Endothelial cell of umbilical vein (primary cell): ENCODE data around the gene TBX5. TPM values are rescaled to one million over a fixed set of nuclear protein-coding genes. Genes with fewer than 3 reads are reported as not detected.

Experiments
- BruUV-seq: library from RNA; stranded (reverse); fragments of 400-500 nt; replicated peaks from 2 replicates; lab custom pipeline; 2021; lab: Mats Ljungman, UMichigan
- CTCF ChIA-PET: fragments of 300-600, 350-600 bp; sonication (Branson Sonifier 250); formaldehyde crosslinking; loops from one replicate; lab custom pipeline; 2021; ENCODE audit warnings: antibody characterized with exemption, inconsistent platforms; lab: Charles Lee
- POLR2A ChIA-PET: fragments of 300-600, 350-600 bp; sonication (Branson Sonifier 250); formaldehyde crosslinking; loops from one replicate; lab custom pipeline; 2021; ENCODE audit warnings: antibody characterized with exemption, inconsistent platforms; lab: Charles Lee
- DNase-seq: peaks from one replicate; pipeline ENCODE4 v3.0.0-alpha.2; 2011; ENCODE audit warnings: low read depth, low spot score
- FAIRE-seq: peaks from 2 replicates; lab custom pipeline; 2011; peaks lifted over from hg19 to GRCh38; lab: Jason Lieb, UNC
- H2AFZ ChIP-seq: 2 replicates; pipeline ENCODE4 v1.6.0; 2012; ENCODE audit warnings: low read depth, low read length, control low read depth, inconsistent platforms
- H3K27ac ChIP-seq: 2 replicates; pipeline ENCODE4 v1.5.1; 2011; ENCODE audit warnings: low read depth, mild to moderate bottlenecking, control low read depth, low read length, moderate library complexity; ENCODE audit not compliant: insufficient read depth
- H3K27me3 ChIP-seq, 2 experiments: 2 replicates each; pipeline versions ENCODE4 v1.6.0 to v1.6.1; 2011; ENCODE audit warnings: low read length in 2 of 2, mixed read lengths in 1 of 2; ENCODE audit not compliant: control insufficient read depth in 2 of 2, insufficient read depth in 2 of 2
- H3K36me3 ChIP-seq, 2 experiments: 2 replicates in 1 of 2; 3 replicates in 1 of 2; pipeline ENCODE4 v1.5.1; 2011; ENCODE audit warnings: low read length in 2 of 2, mild to moderate bottlenecking in 1 of 2, moderate library complexity in 1 of 2; ENCODE audit not compliant: control insufficient read depth in 2 of 2, insufficient read depth in 2 of 2; ENCODE audit errors: extremely low read depth in 1 of 2
- H3K4me1 ChIP-seq: 3 replicates; pipeline ENCODE4 v1.5.1; 2011; ENCODE audit warnings: mild to moderate bottlenecking, low read length; ENCODE audit not compliant: control insufficient read depth, insufficient read depth; ENCODE audit errors: extremely low read depth
- H3K4me2 ChIP-seq: 2 replicates; pipeline ENCODE4 v1.6.1; 2011; ENCODE audit warnings: low read length, control low read depth, mixed read lengths; ENCODE audit not compliant: insufficient read depth
- H3K4me3 ChIP-seq, 3 experiments: fragments of 200-600 bp in 1 of 3; sonication (generic), shearing (Covaris generic) in 1 of 3; replicated peaks in 1 of 3; 2 replicates each; pipeline ENCODE4 v1.5.1; 2011 to 2016; ENCODE audit warnings: control low read depth in 3 of 3, low read length in 3 of 3, mild to moderate bottlenecking in 2 of 3, inconsistent platforms in 1 of 3, low read depth in 1 of 3, moderate library complexity in 1 of 3; ENCODE audit not compliant: insufficient read depth in 1 of 3
- H3K79me2 ChIP-seq: 2 replicates; pipeline ENCODE4 v1.6.0; 2012; ENCODE audit warnings: low read length, inconsistent platforms; ENCODE audit not compliant: control insufficient read depth, insufficient read depth
- H3K9ac ChIP-seq: replicated peaks from 2 replicates; pipeline ENCODE3; 2011; ENCODE audit warnings: low read length, control low read depth; ENCODE audit not compliant: insufficient read depth; ENCODE audit errors: extremely low read depth
- H3K9me1 ChIP-seq: replicated peaks from 3 replicates; pipeline ENCODE4 v1.6.0; 2011; ENCODE audit warnings: mild to moderate bottlenecking, low read length; ENCODE audit not compliant: control insufficient read depth, insufficient read depth; ENCODE audit errors: extremely low read depth
- H3K9me3 ChIP-seq: replicated peaks from 2 replicates; pipeline ENCODE4 v1.5.1; 2012; ENCODE audit warnings: low read length, inconsistent platforms; ENCODE audit not compliant: control insufficient read depth, insufficient read depth
- H4K20me1 ChIP-seq: replicated peaks from 2 replicates; pipeline ENCODE3; 2011; ENCODE audit warnings: mild to moderate bottlenecking, low read length; ENCODE audit not compliant: control insufficient read depth, insufficient read depth; ENCODE audit errors: extremely low read depth
- CTCF ChIP-seq, 2 donors: IDR thresholded peaks; 1 replicate in 1 of 2; 2 replicates in 1 of 2; pipeline ENCODE4 v1.5.1; 2011; ENCODE audit warnings: low read length in 2 of 2, mild to moderate bottlenecking in 2 of 2, moderate library complexity in 2 of 2, control low read depth in 1 of 2, inconsistent platforms in 1 of 2, low read depth in 1 of 2; ENCODE audit not compliant: insufficient read depth in 1 of 2; ENCODE audit errors: extremely low read depth in 1 of 2
- EZH2 ChIP-seq: IDR thresholded peaks from 2 replicates; pipeline ENCODE4 v1.6.1; 2012; ENCODE audit warnings: borderline replicate concordance, low read depth, mild to moderate bottlenecking, moderate library complexity, low read length, inconsistent platforms; ENCODE audit not compliant: severe bottlenecking
- FOS ChIP-seq: IDR thresholded peaks from 2 replicates; pipeline ENCODE4 v1.6.1; 2011; ENCODE audit warnings: mild to moderate bottlenecking, low read length, moderate library complexity, borderline replicate concordance; ENCODE audit not compliant: insufficient read depth
- GATA2 ChIP-seq: IDR thresholded peaks from 2 replicates; pipeline ENCODE4 v1.7.0; 2011; ENCODE audit warnings: low read depth, mild to moderate bottlenecking, moderate library complexity, mixed read lengths, low read length; ENCODE audit not compliant: insufficient read length, insufficient read depth
- JUN ChIP-seq: IDR thresholded peaks from 2 replicates; pipeline ENCODE4 v1.6.1; 2011; ENCODE audit warnings: borderline replicate concordance, low read depth; ENCODE audit not compliant: insufficient read length, insufficient read depth
- MAX ChIP-seq: IDR thresholded peaks from 2 replicates; pipeline ENCODE4 v1.6.1; 2011; ENCODE audit not compliant: insufficient read depth, insufficient read length
- MYC ChIP-seq: IDR thresholded peaks from one replicate; pipeline ENCODE4 v1.6.1; 2011; ENCODE audit warnings: mild to moderate bottlenecking, low read depth, low read length
- POLR2A ChIP-seq: IDR thresholded peaks from 2 replicates; pipeline ENCODE4 v1.6.1; 2012; ENCODE audit warnings: low read depth, mild to moderate bottlenecking, control low read depth, low read length
- POLR2AphosphoS5 ChIP-seq: IDR thresholded peaks from 2 replicates; pipeline ENCODE4 v1.6.1; 2012; ENCODE audit warnings: low read depth, mild to moderate bottlenecking, control low read depth, low read length, moderate library complexity; ENCODE audit not compliant: insufficient read depth
- dilution Hi-C: fragments of 300-500 bp; cut with MboI; formaldehyde crosslinking; loops from one replicate; pipeline ENCODE4 v1.15.0; 2019; ENCODE audit warnings: low sequenced_read_pairs; ENCODE audit not compliant: extremely low pct_ligation_motif_present
- intact Hi-C: fragments of 100-400 bp; cut with micrococcal nuclease; formaldehyde crosslinking; loops from one replicate; pipeline ENCODE4 v1.10.0; 2022
- polyA plus RNA-seq, 4 experiments: library from polyadenylated mRNA; depleted of rRNA in 3 of 4; stranded (reverse) in 3 of 4; unstranded in 1 of 4; fragments of >200 nt; gene quantifications; 2 replicates each; pipeline versions ENCODE4 v1.2.1 to v1.2.3, GENCODE V29; 2011 to 2012; ENCODE audit warnings: missing spikeins in 1 of 4
- total RNA-seq: library from RNA; stranded (reverse); gene quantifications from 2 replicates; pipeline ENCODE4 v1.2.3, GENCODE V29; 2021

Gene TBX5
- total and polyA plus RNA-seq, 2 donors (not counting 3 experiments of a cell fraction or from before 2014, with no cell fraction given): not detected

- ChIA-PET CTCF (interaction anchor here (1.3 kb wide), 1 partner anchor 11 kb away, joined by 4 read pairs; no protein-coding TSS in a partner anchor), POLR2A (no interaction called here)
- no peaks in the 10 kb centered on the region for H3K36me3 ChIP-seq
- peaks cover 48 to 63% of the 10 kb centered on the region in 2 experiments for H3K27me3 ChIP-seq
- dilution Hi-C loops (no loop called here), intact Hi-C loops (no loop called here)
- H3K9me1 ChIP-seq: no peaks in the 10 kb centered on the region
- H3K4me2 ChIP-seq: no peak overlapping the region
- no peaks in the 10 kb centered on the region for H4K20me1 ChIP-seq
- H3K4me1 ChIP-seq: no peaks in the 10 kb centered on the region
- no peaks in the 10 kb centered on the region for H3K9me3 ChIP-seq
- H3K9ac ChIP-seq: no peak overlapping the region
- no peaks in the 10 kb centered on the region for H3K79me2 ChIP-seq
- H3K27ac ChIP-seq: no peak overlapping the region
- no TSS peak for BruUV-seq
- FAIRE-seq: no peak
- no peak overlapping the region for H2AFZ ChIP-seq
- H3K4me3 ChIP-seq: no peak overlapping the region
- DNase-seq: no peak
- TF ChIP-seq POLR2A (no peak), JUN (no peak), EZH2 (no peak), CTCF (IDR thresholded peaks at IDR 0.05; ENCODE audit: extremely low read depth in 1 of 2, insufficient read depth in 1 of 2, low read depth in 1 of 2, low read length in 2 of 2) (no peak), GATA2 (no peak), FOS (no peak), MYC (no peak), POLR2AphosphoS5 (no peak), MAX (no peak)
Measured at GRCh38 chr12:114396869-114397719, 8.8 kb downstream of the TBX5 start.
